OCI-LY1 (cell line): ENCODE data around the gene HSPA12A.

Experiments
- H2AFZ ChIP-seq: fragments of 200-600 bp; sonication (generic), shearing (Covaris generic); 2 replicates; pipeline ENCODE4 v1.6.0; 2014; ENCODE audit warnings: antibody characterized with exemption, mild to moderate bottlenecking, low read length
- H3F3A ChIP-seq: fragments of 200-600 bp; sonication (generic), shearing (Covaris generic); 2 replicates; pipeline ENCODE4 v1.6.0; 2014; ENCODE audit warnings: mild to moderate bottlenecking, antibody characterized with exemption, low read length, moderate library complexity; ENCODE audit not compliant: insufficient read depth
- H3K27ac ChIP-seq: fragments of 200-600 bp; sonication (generic); 2 replicates; pipeline ENCODE4 v1.5.1; 2014; ENCODE audit warnings: low read length, mixed run types, mild to moderate bottlenecking, low read depth; ENCODE audit not compliant: poor library complexity, severe bottlenecking
- H3K27me3 ChIP-seq: fragments of 200-600 bp; sonication (generic); 2 replicates; pipeline ENCODE4 v1.6.0; 2014; ENCODE audit warnings: antibody characterized with exemption, mild to moderate bottlenecking, low read length, moderate library complexity; ENCODE audit not compliant: insufficient read depth
- H3K36me3 ChIP-seq: fragments of 200-600 bp; sonication (generic); 2 replicates; pipeline ENCODE4 v1.6.1; 2014; ENCODE audit warnings: mild to moderate bottlenecking, antibody characterized with exemption, low read length, moderate library complexity, mixed read lengths; ENCODE audit not compliant: insufficient read depth
- H3K4me1 ChIP-seq: fragments of 200-600 bp; sonication (generic); 2 replicates; pipeline ENCODE4 v1.5.1; 2014; ENCODE audit warnings: mild to moderate bottlenecking, low read length, moderate library complexity; ENCODE audit not compliant: insufficient read depth, severe bottlenecking
- H3K4me2 ChIP-seq: fragments of 200-600 bp; sonication (generic), shearing (Covaris generic); 2 replicates; pipeline ENCODE4 v1.6.1; 2014; ENCODE audit warnings: low read length
- H3K4me3 ChIP-seq: fragments of 200-600 bp; sonication (generic); 2 replicates; pipeline ENCODE4 v1.5.1; 2014; ENCODE audit warnings: low read length, low read depth, mild to moderate bottlenecking, mixed read lengths; ENCODE audit not compliant: poor library complexity, severe bottlenecking
- H3K79me2 ChIP-seq: fragments of 200-600 bp; shearing (Covaris generic); 2 replicates; pipeline ENCODE4 v1.6.1; 2016; ENCODE audit warnings: mixed run types, low read length, mixed read lengths; ENCODE audit not compliant: insufficient read depth
- H3K9ac ChIP-seq: fragments of 200-600 bp; sonication (generic), shearing (Covaris generic); 2 replicates; pipeline ENCODE4 v1.6.1; 2014; ENCODE audit warnings: mild to moderate bottlenecking, low read length, mixed read lengths
- H3K9me2 ChIP-seq: fragments of 200-600 bp; sonication (generic), shearing (Covaris generic); 2 replicates; pipeline ENCODE4 v1.6.1; 2014; ENCODE audit warnings: low read depth, mild to moderate bottlenecking, low read length, mixed read lengths
- H3K9me3 ChIP-seq: fragments of 200-600 bp; shearing (Covaris generic); 2 replicates; pipeline ENCODE4 v1.6.1; 2014; ENCODE audit warnings: low read length, mixed read lengths
- H4K20me1 ChIP-seq: fragments of 200-600 bp; sonication (generic), shearing (Covaris generic); 2 replicates; pipeline ENCODE4 v1.6.0; 2016; ENCODE audit warnings: mild to moderate bottlenecking, low read length; ENCODE audit not compliant: insufficient read depth
- EZH2 ChIP-seq: fragments of 200-600 bp; sonication (generic), shearing (Covaris generic); IDR thresholded peaks from 2 replicates; pipeline ENCODE4 v1.8.0; 2017; ENCODE audit warnings: borderline replicate concordance, mixed run types, mild to moderate bottlenecking, antibody characterized with exemption, low read length, moderate library complexity, mixed read lengths
- TF ChIP-seq, protein P1 (sequence below): fragments of 200-600 bp; sonication (generic), shearing (Covaris generic); IDR thresholded peaks from 2 replicates; pipeline ENCODE4 v1.5.1; 2017; ENCODE audit warnings: mild to moderate bottlenecking, antibody characterized with exemption, low read length, moderate library complexity, mixed read lengths

HSPA12A gene

GRCh38 chr10:116669080-116669479 is 73.3 kb downstream of the HSPA12A start:
- Histone ChIP-seq H3K27me3 (0 out of 2 replicates have a peak, but pooled peaks cover 2% of the 10 kb centered on the region), H3K27ac (no peak overlapping the region), H2AFZ (no peak overlapping the region), H3K4me3 (no peak overlapping the region), H3K79me2 (no peaks in the 10 kb centered on the region), H3K9ac (no peak overlapping the region), H3K4me1 (no peaks in the 10 kb centered on the region), H3K36me3 (no peaks in the 10 kb centered on the region), H3K9me3 (no peaks in the 10 kb centered on the region), H3K4me2 (no peak overlapping the region), H3K9me2 (no peaks in the 10 kb centered on the region), H3F3A (no peaks in the 10 kb centered on the region), H4K20me1 (no peaks in the 10 kb centered on the region)
- TF ChIP-seq EZH2, result no peak
- TF ChIP-seq, protein P1, sequence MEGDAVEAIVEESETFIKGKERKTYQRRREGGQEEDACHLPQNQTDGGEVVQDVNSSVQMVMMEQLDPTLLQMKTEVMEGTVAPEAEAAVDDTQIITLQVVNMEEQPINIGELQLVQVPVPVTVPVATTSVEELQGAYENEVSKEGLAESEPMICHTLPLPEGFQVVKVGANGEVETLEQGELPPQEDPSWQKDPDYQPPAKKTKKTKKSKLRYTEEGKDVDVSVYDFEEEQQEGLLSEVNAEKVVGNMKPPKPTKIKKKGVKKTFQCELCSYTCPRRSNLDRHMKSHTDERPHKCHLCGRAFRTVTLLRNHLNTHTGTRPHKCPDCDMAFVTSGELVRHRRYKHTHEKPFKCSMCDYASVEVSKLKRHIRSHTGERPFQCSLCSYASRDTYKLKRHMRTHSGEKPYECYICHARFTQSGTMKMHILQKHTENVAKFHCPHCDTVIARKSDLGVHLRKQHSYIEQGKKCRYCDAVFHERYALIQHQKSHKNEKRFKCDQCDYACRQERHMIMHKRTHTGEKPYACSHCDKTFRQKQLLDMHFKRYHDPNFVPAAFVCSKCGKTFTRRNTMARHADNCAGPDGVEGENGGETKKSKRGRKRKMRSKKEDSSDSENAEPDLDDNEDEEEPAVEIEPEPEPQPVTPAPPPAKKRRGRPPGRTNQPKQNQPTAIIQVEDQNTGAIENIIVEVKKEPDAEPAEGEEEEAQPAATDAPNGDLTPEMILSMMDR, result no peak

DNA sequence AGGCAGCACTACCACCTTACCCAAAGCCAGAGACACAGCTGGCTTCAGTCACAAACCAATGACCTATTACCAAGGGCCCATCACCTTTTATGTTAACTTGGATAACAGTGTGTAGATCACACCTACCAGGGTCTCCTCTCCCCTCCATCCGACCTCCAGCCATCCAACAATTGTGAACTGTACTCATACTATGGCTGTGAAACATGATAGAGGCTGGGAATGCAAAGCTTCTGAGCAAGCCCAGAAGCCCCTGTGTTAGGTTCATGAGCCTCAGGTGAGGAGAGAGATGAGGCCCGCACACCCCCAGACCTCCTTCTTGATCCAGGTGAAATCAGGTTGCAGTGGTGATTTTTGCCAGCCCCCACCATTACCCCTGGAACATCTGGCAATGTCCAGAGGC is 73.9 kb downstream of the HSPA12A start:
- Histone ChIP-seq H3K36me3 (no peaks in the 10 kb centered on the region), H3K4me1 (no peaks in the 10 kb centered on the region), H3F3A (no peaks in the 10 kb centered on the region), H3K27ac (no peak overlapping the region), H3K9me2 (no peaks in the 10 kb centered on the region), H3K4me3 (no peak overlapping the region), H4K20me1 (no peaks in the 10 kb centered on the region), H3K9ac (no peak overlapping the region), H3K79me2 (no peaks in the 10 kb centered on the region), H2AFZ (no peak overlapping the region), H3K9me3 (no peaks in the 10 kb centered on the region), H3K27me3 (no peaks in the 10 kb centered on the region), H3K4me2 (no peak overlapping the region)
- TF ChIP-seq, protein P1, result no peak
- TF ChIP-seq EZH2, result no peak

GRCh38 chr10:116668018-116668417 is 74.3 kb downstream of the HSPA12A start:
- H3K4me2 ChIP-seq, result no peak overlapping the region
- H3K9me3 ChIP-seq, result no peaks in the 10 kb centered on the region
- no peak overlapping the region for H2AFZ ChIP-seq
- H3K4me1 ChIP-seq, result no peaks in the 10 kb centered on the region
- H3K27me3 ChIP-seq, result no peaks in the 10 kb centered on the region
- no peak overlapping the region for H3K4me3 ChIP-seq
- no peaks in the 10 kb centered on the region for H3K79me2 ChIP-seq
- H3F3A ChIP-seq, result no peaks in the 10 kb centered on the region
- no peak overlapping the region for H3K27ac ChIP-seq
- TF ChIP-seq, protein P1, result no peak
- no peak for TF ChIP-seq EZH2
- no peaks in the 10 kb centered on the region for H4K20me1 ChIP-seq
- no peak overlapping the region for H3K9ac ChIP-seq
- no peaks in the 10 kb centered on the region for H3K9me2 ChIP-seq
- no peaks in the 10 kb centered on the region for H3K36me3 ChIP-seq
